SK-N-SH (cell line): ENCODE data around the gene RALBP1.

Experiments
- CTCF ChIP-seq: fragments of 200-600 bp; sonication (generic); IDR thresholded peaks from 2 replicates; pipeline ENCODE4 v1.6.1; 2017; ENCODE audit warnings: antibody characterized with exemption, mild to moderate bottlenecking, moderate library complexity
- JUND ChIP-seq: IDR thresholded peaks from 2 replicates; pipeline ENCODE4 v1.4.0; 2012
- MEF2A ChIP-seq: IDR thresholded peaks from 2 replicates; pipeline ENCODE4 v1.4.0; 2012; ENCODE audit warnings: low read depth, borderline replicate concordance
- POLR2AphosphoS5 ChIP-seq: IDR thresholded peaks from 2 replicates; pipeline ENCODE4 v1.6.1; 2012; ENCODE audit warnings: low read depth, low read length
- RFX5 ChIP-seq: IDR thresholded peaks from 2 replicates; pipeline ENCODE4 v1.6.1; 2012; ENCODE audit warnings: mild to moderate bottlenecking, improper control_type of control experiment, low read length
- ZBTB33 ChIP-seq: IDR thresholded peaks from 2 replicates; pipeline ENCODE4 v1.4.0; 2012; ENCODE audit warnings: low read depth, borderline replicate concordance

GRCh38 chr18:9550429-9550828 is 75.1 kb downstream of the RALBP1 start:
- no peak for TF ChIP-seq CTCF
- no peak for TF ChIP-seq ZBTB33
- no peak for TF ChIP-seq POLR2AphosphoS5
- no peak for TF ChIP-seq RFX5
- no peak for TF ChIP-seq MEF2A
- TF ChIP-seq JUND = no peak
